NCI-H82 treated with DMSO at 0.1 percent for 48 hours (cell line): ENCODE data around the gene PIK3R3.

Experiments
- DNase-seq: peaks from one replicate; lab custom pipeline; 2025; ENCODE audit not compliant: unreplicated experiment; lab: John Stamatoyannopoulos, UW

Gene PIK3R3

GRCh38 chr1:45998020-45998617 lies 134.3 kb downstream of the PIK3R3 start:
- DNase-seq: no peak

DNA sequence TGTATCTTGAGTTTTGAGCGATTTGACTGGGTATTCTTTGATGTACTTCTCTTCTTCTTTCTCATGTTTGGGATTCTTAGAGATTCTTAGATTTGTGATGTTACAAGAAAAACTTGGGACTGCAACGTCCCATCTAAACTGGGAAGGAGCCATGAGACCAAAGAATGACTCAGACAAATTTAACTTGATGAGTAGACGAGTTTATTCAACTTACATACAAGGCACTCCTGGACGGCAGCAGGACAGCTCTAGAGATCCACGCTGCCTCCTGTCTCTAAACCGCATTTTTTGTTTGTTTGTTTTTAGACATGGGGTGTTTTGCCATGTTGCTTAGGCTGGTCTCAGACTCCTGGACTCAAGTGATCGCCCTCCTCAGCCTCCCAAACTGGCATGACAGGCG lies 137.1 kb downstream of the PIK3R3 start:
- DNase-seq: no peak

DNA sequence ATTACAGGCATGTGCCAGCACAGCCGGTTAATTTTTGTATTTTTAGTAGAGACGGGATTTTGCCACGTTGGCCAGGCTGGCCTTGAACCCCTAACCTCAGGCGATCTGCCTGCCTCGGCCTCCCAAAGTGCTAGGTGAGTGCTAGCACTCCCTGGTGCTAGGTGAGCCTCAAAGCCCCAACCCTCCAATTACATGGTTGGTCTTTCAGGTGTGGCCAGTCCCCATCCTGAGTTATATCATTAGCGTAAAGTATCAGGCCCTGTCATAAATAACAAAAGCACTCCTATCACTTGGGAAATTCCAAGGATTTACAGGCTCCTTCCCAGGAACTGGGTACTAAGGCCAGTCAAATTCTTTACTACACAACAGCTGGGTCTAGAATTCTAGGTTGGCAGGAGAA lies 138.0 kb downstream of the PIK3R3 start:
- no peak for DNase-seq
